Left colon (tissue), 2 donors: ENCODE results near the gene OXSM. TPM values are rescaled to one million over a fixed set of nuclear protein-coding genes. Genes with fewer than 3 reads are reported as not detected.

Experiments used
- ATAC-seq: fragments of 200-7000 bp; cut with Tn5 transposase; one replicate; pipeline ENCODE4 v1.9.1; 2020; ENCODE audit warnings: mild to moderate bottlenecking, moderate library complexity
- DNase-seq, 2 donors: peaks; one replicate each; pipeline ENCODE4 v3.0.0-alpha.2; 2020
- intact Hi-C, 2 donors: fragments of 100-400 bp; cut with DNase I in 1 of 2; cut with micrococcal nuclease in 1 of 2; formaldehyde crosslinking; loops; one replicate each; pipeline versions ENCODE4 v1.11.2 to v1.14.0; 2022; cut with DNase I, micrococcal nuclease
- total RNA-seq, 2 donors: library from RNA; stranded (reverse); fragmentation: NEBNext Ultra II Directional; extraction: Animal tissue kit (Norgen Biotek cat#: 25700); gene quantifications; one replicate each; pipeline ENCODE4 v1.2.1, GENCODE V29; 2021
- donor health status: DM: no; HTN: no; CAD: no.
- donor health status: DM: yes; HTN: yes; CAD: no.

Gene OXSM
- total RNA-seq, 2 donors from 2014 or later, result 14.4 to 16.1 TPM

- DNase-seq (no peak), ATAC-seq (no peak)
- intact Hi-C loops, result loop anchor here in 1 of 2 donors (2.0 kb wide), 1 partner anchor 869 kb away; no protein-coding TSS in a partner anchor
Observed at GRCh38 chr3:25843332-25843731, 53.4 kb downstream of the OXSM start.

Other genes with a start within 250 kb of the OXSM start
- gene TOP2B, start 125.2 kb upstream of the OXSM start, total RNA-seq, result 10 to 100 TPM; 78.1 to 84.1 TPM
- 10 to 100 TPM; 42.2 to 45.0 TPM for gene NGLY1, start 6.6 kb upstream of the OXSM start, total RNA-seq